Cardiac fibroblast (primary cell): Measurements from ENCODE around the gene PLK1.

Experiments used
- DNase-seq, 2 donors: peaks; one replicate each; pipeline versions ENCODE4 v3.0.0 to v3.0.0-alpha.2; 2010; ENCODE audit warnings: low read depth in 2 of 2
- H3K4me3 ChIP-seq, 2 donors: replicated peaks in 1 of 2; 1 replicate in 1 of 2; 2 replicates in 1 of 2; pipeline ENCODE4 v1.5.1; 2011; ENCODE audit warnings: low read depth in 2 of 2, low read length in 2 of 2, mild to moderate bottlenecking in 2 of 2, moderate library complexity in 1 of 2
- TF ChIP-seq, protein P1 (sequence below): IDR thresholded peaks from one replicate; pipeline ENCODE4 v1.5.1; 2011; ENCODE audit warnings: low read depth, mild to moderate bottlenecking, low read length, inconsistent platforms

PLK1 gene

DNA sequence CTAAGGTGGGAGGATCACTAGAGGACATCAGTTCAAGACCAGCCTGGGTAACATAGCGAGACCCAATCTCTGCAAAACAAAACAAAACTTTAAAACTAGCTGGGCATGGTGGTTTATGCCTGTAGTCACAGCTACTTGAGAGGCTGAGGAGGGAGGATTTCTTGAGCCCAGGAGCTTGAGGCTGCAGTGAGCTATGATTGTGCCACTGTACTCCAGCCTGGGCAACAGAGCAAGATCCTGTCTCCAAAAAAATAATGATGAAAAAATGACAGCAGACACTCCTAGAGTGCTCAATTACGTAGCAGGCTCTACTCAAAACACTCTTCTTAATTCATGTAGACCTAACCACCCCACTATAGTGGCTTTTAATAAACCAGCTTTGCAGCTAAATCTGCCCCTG lies 21.4 kb downstream of the PLK1 start:
- no peak overlapping the region for H3K4me3 ChIP-seq
- TF ChIP-seq, protein P1, sequence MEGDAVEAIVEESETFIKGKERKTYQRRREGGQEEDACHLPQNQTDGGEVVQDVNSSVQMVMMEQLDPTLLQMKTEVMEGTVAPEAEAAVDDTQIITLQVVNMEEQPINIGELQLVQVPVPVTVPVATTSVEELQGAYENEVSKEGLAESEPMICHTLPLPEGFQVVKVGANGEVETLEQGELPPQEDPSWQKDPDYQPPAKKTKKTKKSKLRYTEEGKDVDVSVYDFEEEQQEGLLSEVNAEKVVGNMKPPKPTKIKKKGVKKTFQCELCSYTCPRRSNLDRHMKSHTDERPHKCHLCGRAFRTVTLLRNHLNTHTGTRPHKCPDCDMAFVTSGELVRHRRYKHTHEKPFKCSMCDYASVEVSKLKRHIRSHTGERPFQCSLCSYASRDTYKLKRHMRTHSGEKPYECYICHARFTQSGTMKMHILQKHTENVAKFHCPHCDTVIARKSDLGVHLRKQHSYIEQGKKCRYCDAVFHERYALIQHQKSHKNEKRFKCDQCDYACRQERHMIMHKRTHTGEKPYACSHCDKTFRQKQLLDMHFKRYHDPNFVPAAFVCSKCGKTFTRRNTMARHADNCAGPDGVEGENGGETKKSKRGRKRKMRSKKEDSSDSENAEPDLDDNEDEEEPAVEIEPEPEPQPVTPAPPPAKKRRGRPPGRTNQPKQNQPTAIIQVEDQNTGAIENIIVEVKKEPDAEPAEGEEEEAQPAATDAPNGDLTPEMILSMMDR: no peak
- DNase-seq: no peak

DNA sequence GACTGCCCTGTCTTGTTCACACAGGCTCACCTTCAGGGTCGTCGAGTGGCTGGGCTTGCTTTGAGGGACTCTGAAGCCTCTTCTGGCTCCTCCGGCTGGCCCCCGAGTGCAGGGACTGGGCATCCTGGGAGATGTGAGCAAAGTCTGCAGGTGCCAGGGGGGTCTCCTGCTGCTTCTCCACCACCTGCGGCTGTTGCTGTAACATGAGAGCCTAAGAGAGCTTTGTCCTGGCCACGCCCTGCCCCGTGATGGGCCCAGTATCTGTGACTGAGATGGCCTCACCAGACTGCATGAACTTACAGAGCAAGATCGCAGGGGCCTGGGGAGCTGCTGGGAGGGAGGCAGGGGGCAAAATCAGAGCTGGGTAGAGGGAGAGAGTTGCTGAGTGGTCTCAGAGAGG lies 21.8 kb downstream of the PLK1 start:
- TF ChIP-seq, protein P1: no peak
- DNase-seq: no peak
- no peak overlapping the region for H3K4me3 ChIP-seq

GRCh38 chr16:23701045-23701444 lies 22.4 kb downstream of the PLK1 start:
- no peak overlapping the region for H3K4me3 ChIP-seq
- DNase-seq: no peak
- TF ChIP-seq, protein P1: no peak

DNA sequence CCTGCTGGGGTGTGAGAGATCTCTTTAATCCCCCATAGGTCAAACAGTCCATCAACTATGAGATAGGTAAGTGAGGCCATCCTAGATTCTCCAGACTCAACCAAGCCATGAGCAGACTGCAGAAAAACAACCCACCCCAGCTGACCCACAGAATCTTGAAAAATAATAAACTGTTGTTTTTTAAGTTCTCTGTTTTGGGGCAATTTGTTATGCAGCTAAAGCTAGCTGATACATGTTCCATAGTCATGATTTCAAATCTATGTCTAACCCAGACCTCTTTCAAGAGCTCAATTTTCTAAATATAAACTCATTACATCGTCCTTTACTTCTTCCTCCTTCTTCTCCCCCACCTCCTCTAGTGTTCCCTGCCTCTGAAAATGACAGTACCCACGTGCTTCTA lies 24.3 kb downstream of the PLK1 start:
- TF ChIP-seq, protein P1: no peak
- DNase-seq: no peak

GRCh38 chr16:23704772-23705516 lies 26.3 kb downstream of the PLK1 start:
- H3K4me3 ChIP-seq: no peak overlapping the region
- DNase-seq: no peak
- TF ChIP-seq, protein P1: no peak

More for the DNA sequence above, 24.3 kb downstream of the PLK1 start:
- H3K4me3 ChIP-seq: no peak overlapping the region

DNA sequence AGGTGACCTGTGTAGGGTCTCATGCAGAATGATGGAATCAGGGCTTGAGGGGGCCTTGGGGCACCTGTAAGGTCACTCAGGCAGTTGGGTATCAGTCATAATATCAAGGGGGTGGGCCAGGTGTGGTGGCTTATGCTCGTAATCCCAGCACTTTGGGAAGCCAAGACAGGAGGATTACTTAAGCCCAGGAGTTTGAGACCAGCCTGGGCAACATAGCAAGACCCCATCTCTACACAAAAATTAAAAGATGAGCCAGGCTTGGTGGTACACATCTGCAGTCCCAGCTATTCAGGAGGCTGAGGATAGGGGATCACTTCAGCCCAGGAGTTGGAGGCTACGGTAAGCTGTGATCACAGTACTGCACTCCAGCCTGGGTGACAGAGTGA lies 26.8 kb downstream of the PLK1 start:
- no peak for DNase-seq
- TF ChIP-seq, protein P1: no peak
- H3K4me3 ChIP-seq: no peak overlapping the region

DNA sequence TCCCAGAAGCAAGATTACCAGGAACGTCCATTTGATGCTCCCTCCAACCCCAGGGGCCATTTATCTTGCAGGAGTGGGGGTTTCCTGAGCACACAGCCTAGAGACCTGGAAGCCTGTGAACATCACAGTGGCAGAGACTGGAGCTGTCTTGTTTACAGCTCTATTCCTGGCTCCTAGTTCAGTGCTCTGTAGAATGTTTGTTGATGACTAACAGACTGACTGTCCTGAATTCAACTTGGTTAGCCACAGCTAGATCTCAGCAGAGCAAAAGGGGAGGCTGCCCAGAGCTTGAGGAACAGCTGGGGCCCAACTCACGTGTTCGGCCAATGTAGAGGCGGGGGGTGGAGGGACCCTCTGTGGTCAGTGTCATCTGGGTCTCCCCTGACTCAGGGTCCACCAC lies 27.8 kb downstream of the PLK1 start:
- H3K4me3 ChIP-seq: no peak overlapping the region
- no peak for DNase-seq
- TF ChIP-seq, protein P1: no peak
